Epithelial cell of esophagus (primary cell): Measurements from ENCODE around the gene YWHAQ.
"Not testable (repeated sequence)": the region's sequence is repeated elsewhere in the genome, so short reads cannot be mapped to it uniquely, and the experiment has no call there.

Experiments
- DNase-seq: peaks from one replicate; pipeline ENCODE4 v3.0.0; 2010; ENCODE audit warnings: low read depth
- H3K4me3 ChIP-seq: 2 replicates; pipeline ENCODE4 v1.5.1; 2011; ENCODE audit warnings: mild to moderate bottlenecking, low read length, control low read depth
- TF ChIP-seq, protein P1 (sequence below): IDR thresholded peaks from 2 replicates; pipeline ENCODE4 v1.5.1; 2011; ENCODE audit warnings: low read depth, mild to moderate bottlenecking, low read length, control low read depth, inconsistent platforms; ENCODE audit not compliant: insufficient read depth; ENCODE audit errors: missing control alignments

YWHAQ gene

DNA sequence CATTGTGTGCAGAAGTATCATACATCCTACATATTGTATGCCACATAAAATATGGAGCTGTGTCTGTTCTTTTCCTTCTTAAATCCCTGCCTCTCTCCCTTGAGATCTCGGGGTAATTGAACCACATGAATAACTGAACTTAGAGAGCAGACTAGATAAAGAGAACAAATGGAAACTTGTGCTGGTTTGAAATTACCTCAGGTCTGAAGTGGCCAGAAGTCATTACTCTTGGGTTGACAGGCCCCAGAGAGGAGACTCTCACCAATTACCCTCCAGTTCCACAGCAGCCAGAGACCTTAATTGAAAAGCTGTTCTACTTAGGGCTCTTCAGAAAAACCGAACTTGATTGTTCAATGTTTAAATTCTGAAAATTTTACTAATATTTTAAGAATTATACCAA is 70.2 kb downstream of the YWHAQ start:
- TF ChIP-seq, protein P1, sequence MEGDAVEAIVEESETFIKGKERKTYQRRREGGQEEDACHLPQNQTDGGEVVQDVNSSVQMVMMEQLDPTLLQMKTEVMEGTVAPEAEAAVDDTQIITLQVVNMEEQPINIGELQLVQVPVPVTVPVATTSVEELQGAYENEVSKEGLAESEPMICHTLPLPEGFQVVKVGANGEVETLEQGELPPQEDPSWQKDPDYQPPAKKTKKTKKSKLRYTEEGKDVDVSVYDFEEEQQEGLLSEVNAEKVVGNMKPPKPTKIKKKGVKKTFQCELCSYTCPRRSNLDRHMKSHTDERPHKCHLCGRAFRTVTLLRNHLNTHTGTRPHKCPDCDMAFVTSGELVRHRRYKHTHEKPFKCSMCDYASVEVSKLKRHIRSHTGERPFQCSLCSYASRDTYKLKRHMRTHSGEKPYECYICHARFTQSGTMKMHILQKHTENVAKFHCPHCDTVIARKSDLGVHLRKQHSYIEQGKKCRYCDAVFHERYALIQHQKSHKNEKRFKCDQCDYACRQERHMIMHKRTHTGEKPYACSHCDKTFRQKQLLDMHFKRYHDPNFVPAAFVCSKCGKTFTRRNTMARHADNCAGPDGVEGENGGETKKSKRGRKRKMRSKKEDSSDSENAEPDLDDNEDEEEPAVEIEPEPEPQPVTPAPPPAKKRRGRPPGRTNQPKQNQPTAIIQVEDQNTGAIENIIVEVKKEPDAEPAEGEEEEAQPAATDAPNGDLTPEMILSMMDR, result no peak
- DNase-seq, result no peak
- no peak overlapping the region for H3K4me3 ChIP-seq

DNA sequence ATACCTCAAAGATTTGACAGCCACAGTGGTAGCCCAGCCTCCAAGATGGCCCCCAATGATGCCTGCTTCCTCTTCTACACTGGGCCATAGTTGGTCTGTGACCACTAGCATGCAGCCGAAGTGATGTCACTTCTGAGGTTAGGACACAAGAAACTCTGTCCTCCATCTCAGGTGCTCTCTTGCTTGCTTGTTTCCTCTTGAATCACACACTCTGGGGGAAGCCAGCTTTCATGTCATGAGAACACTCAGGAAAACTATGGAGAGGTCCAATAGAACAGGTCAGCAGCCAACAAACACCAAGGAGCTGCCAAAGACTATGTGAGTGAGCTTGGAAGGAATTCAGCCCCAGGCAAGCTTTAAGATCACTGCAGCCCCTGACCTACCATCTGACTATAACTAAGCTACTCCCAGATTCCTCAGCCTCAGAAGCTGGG is 71.8 kb downstream of the YWHAQ start:
- DNase-seq, result peak; percentile 97
- TF ChIP-seq, protein P1, result no peak

DNA sequence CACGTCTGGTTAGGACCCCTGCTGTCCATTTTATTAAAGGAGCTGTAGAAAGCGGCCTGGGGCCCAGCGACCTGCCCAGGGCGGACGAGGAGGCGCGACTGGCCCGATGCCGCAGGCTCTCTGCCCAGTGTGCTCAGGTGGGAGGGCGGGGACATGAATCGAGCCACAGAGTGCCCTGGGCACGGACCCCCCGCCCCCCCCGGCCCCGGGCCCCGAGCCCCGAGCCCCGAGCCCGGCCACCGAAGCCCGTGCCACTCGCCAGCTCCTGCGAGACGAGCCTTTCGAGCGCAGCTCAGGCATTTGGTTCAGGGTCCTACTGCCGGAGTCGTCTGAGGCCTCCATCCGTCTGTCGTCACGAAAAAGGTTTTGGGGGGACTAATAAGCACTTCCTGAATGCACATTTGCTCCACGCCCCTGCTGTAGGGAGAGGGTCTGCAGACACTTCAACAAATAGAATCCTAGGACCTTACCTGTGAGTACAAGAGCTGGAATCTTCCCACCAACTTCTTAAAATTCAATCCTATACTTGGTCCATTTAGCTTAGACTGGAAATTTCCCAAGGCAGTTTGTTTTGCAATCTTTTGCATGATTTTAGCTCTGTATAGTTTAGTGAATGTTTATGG is 74.6 kb downstream of the YWHAQ start:
- H3K4me3 ChIP-seq, result peak overlapping the region; percentile 63
- DNase-seq, result peak; percentile 29
- TF ChIP-seq, protein P1, result no peak

More for the DNA sequence above, 71.8 kb downstream of the YWHAQ start:
- no peak overlapping the region for H3K4me3 ChIP-seq

DNA sequence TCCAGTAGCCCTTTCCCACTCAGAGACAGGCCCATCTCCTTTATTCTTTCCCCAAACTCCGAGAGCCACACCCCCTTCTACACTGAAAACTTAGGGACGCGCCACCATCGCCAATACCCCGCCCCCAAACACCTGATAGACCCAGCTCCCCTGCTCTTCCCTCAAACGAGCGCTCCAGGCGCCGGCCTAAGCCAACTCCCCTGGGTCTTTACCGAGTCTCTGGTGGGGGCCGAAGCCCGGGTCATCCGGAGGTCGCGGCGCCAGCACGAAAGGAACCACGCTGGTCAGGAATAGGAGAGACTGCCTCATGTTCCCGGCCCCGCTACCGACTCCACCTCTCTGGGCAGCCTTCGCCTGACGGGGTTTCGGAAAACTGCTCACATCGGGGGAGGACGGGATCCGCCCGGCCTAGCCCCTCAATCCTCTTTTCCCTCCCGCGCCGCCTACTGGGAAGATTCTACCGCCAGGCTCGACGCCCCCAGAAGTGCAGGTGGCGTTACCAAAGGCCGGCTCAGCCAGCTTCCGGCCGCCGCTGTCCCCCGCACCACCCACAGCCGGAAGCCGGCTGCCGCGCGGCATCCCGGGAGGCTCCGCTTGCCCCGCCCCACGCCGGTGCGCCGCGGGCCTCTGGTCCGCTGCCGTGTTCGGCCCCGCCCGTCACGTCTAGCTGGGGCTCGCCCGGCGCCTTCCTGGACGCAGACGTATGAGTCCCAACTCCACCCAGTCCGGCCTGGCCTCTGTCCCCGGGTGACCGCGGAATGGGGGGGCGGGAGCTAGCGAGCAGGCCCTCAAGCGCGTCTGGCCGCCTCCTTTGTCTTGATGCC is 75.3 kb downstream of the YWHAQ start, which contains the start of gene ADAM17:
Gene ADAM17, minus strand, starts transcription at position 534 of the 824 bp plus-strand sequence. Its CDS starts 225 bp downstream, at position 309.
- TF ChIP-seq, protein P1, result peak; percentile 44
- DNase-seq, result peak; percentile 98
- H3K4me3 ChIP-seq, result peak within 1 kb of the TSS; percentile 67

DNA sequence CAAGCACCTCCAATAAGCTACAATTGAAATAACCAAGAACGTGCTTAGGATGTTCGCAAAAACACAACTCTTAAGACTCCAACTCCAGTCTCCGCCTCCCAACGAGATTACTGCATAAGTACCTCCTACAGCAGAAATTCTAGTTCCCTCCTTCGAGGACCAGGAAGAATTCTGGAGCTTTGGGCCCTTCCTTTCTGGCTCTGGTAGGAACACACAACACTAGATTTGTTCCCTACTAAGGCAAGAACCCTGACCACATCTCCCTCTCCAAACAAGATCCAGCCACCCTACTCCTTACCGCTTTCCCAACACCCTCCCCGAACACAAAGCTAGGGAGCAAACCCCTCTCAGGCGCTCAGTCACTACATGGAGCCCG is 75.9 kb downstream of the YWHAQ start:
- H3K4me3 ChIP-seq, result peak overlapping the region; percentile 67
- TF ChIP-seq, protein P1, result no peak
- peak; percentile 84 for DNase-seq

DNA sequence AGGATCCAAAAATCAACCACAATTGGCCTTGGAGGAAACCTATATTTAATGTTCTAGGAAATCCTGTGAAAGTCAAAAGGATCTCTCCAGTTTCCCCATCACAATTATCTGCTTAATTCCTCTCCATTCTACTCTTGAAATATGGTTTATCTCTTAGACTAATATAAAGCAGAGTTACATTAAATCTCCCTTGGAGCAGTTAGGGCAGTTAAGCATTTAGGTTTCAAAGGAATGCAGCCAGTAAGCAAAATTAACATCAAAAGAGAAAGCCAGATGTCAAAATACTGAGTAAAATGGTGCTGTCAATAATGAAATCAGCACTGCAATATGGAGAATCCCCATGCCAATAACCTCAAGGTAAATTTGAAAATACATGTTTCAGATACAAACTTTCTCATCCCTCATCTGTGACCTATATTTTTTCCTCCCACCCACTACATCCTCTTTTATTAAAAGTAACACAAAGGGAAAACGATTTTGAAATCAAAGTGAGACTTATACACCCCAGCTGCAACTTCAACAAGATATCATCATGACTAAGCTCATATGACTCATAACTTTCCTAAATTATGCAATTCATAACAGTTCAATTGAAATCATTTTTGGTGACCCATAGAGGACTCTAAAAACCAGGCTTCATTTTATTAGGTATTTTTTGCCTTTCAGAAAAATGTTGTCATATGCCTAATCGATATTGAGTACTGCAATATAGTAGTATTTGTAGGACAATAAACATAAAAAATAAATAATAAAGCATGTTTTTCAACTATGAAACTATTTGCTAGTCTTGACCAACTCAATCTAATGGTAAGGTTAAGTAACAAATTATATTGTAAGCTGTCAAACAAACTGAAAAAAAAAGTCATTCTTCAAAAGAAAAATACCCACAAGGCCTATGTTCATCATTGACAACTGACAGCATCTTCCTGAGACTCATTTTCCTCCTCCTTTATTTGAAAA is 78.3 kb downstream of the YWHAQ start:
- TF ChIP-seq, protein P1, result no peak
- H3K4me3 ChIP-seq, result no peak overlapping the region
- peak; percentile 83 for DNase-seq

DNA sequence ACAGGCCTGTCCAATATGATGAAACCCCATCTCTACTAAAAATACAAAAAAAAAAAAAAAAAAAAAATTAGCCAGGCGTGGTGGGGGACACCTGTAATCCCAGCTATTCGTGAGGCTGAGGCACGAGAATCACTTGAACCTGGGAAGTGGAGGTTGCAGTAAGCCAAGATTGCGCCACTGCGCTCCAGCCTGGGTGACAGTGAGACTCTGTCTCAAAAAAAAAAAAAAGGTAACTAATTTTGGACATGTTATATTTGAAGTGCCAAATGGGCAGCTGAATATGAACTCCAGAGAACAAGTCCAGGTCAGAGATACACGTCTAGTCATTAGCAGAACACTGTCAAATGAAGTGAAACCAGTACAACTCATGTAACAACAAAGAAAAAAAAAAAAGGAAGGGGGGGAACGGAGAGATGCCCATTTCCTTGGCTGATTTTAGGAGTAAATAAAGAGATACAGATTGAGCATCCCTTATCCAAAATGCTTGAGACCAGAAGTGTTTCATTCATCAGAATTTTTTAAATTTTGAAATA is 79.9 kb downstream of the YWHAQ start:
- not testable (repeated sequence) for H3K4me3 ChIP-seq, DNase-seq
